NB4 (cell line): Measurements from ENCODE around the gene NOL9.

Experiments
- CTCF ChIP-seq: IDR thresholded peaks from one replicate; pipeline ENCODE4 v1.5.1; 2012; ENCODE audit warnings: low read depth, low read length
- POLR2A ChIP-seq: IDR thresholded peaks from 2 replicates; pipeline ENCODE4 v1.6.1; 2011; ENCODE audit warnings: mild to moderate bottlenecking; ENCODE audit not compliant: insufficient read length; ENCODE audit errors: extremely low read depth

GRCh38 chr1:6523566-6523965 is 30.7 kb downstream of the NOL9 start:
- TF ChIP-seq CTCF (peak; percentile 58), POLR2A (no peak)
